GM19452 (cell line): ENCODE results near the gene ARFRP1.
"Not testable (repeated sequence)": the region's sequence is repeated elsewhere in the genome, so short reads cannot be mapped to it uniquely, and the experiment has no call there.

Experiments used
- ATAC-seq: cut with Tn5 transposase; IDR thresholded peaks from one replicate; pipeline ENCODE4 v1.9.1; 2021; ENCODE audit not compliant: unreplicated experiment

Gene ARFRP1

GRCh38 chr20:63678667-63679465 is 28.9 kb downstream of the ARFRP1 start:
- no peak for ATAC-seq

GRCh38 chr20:63678071-63678470 is 29.7 kb downstream of the ARFRP1 start:
- ATAC-seq, result no peak

GRCh38 chr20:63675681-63676368 is 32.0 kb downstream of the ARFRP1 start:
- ATAC-seq, result no peak

GRCh38 chr20:63673951-63674350 is 33.8 kb downstream of the ARFRP1 start:
- ATAC-seq, result no peak

- no peak for ATAC-seq
These were observed 35.1 kb downstream of the ARFRP1 start for GRCh38 chr20:63672666-63673065.

GRCh38 chr20:63671695-63672094 is 36.1 kb downstream of the ARFRP1 start:
- ATAC-seq, result not testable (repeated sequence)

GRCh38 chr20:63668351-63668750 is 39.4 kb downstream of the ARFRP1 start:
- no peak for ATAC-seq

GRCh38 chr20:63667858-63668257 is 39.9 kb downstream of the ARFRP1 start:
- ATAC-seq, result no peak

GRCh38 chr20:63665708-63666107 is 42.1 kb downstream of the ARFRP1 start:
- ATAC-seq, result no peak

GRCh38 chr20:63664861-63665594 is 42.7 kb downstream of the ARFRP1 start:
- ATAC-seq, result no peak

- no peak for ATAC-seq
These were observed 43.5 kb downstream of the ARFRP1 start for GRCh38 chr20:63664143-63664851.

- no peak for ATAC-seq
These were observed 44.3 kb downstream of the ARFRP1 start for GRCh38 chr20:63663332-63664066.

GRCh38 chr20:63662813-63663189 is 45.0 kb downstream of the ARFRP1 start:
- no peak for ATAC-seq

- no peak for ATAC-seq
These were observed 45.6 kb downstream of the ARFRP1 start for GRCh38 chr20:63661959-63662812.

- ATAC-seq, result no peak
These were observed 46.7 kb downstream of the ARFRP1 start for GRCh38 chr20:63661108-63661507.

- no peak for ATAC-seq
These were observed 47.2 kb downstream of the ARFRP1 start for GRCh38 chr20:63660622-63661021.

- ATAC-seq, result not testable (repeated sequence)
These were observed 47.6 kb downstream of the ARFRP1 start for GRCh38 chr20:63660174-63660573.

- ATAC-seq, result no peak
These were observed 48.4 kb downstream of the ARFRP1 start for GRCh38 chr20:63659370-63659769.

GRCh38 chr20:63658749-63659187 is 49.0 kb downstream of the ARFRP1 start:
- peak; percentile 19 for ATAC-seq
